ENCODE measurements around the gene SIX1.

DNA sequence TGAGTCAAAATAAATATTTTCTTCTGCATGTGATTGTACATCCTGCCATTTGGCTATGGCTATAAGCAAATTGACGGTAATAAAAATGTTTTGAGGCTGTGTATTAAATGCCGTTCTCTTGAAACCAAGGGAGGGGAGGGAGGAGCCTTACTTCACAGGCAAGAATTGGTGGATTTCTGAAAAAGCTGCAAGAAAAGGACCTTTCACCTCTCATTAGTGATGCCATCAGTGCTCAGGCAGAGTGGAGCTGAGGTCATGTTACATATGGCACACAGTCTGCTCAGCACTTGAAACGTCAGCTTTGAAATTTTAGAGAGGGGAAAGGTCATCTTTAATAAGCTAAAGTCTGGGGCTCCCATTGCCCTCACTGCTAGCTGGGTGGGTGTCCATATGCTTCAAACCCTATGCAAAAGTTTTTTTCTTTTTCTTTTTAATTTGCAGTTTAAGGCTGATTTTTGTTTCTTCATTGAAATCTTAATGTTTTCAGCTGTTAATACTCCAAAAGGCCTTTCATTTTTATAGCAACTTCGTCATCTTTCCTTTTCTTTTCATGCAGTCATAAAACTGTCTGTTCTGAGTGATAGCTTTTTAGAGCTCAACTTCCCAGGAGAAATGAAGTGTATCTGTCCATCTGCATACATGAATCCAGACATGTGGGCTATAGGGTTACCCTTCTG lies 9.8 kb upstream of the SIX1 start:
- TF ChIP-seq, protein P1, sequence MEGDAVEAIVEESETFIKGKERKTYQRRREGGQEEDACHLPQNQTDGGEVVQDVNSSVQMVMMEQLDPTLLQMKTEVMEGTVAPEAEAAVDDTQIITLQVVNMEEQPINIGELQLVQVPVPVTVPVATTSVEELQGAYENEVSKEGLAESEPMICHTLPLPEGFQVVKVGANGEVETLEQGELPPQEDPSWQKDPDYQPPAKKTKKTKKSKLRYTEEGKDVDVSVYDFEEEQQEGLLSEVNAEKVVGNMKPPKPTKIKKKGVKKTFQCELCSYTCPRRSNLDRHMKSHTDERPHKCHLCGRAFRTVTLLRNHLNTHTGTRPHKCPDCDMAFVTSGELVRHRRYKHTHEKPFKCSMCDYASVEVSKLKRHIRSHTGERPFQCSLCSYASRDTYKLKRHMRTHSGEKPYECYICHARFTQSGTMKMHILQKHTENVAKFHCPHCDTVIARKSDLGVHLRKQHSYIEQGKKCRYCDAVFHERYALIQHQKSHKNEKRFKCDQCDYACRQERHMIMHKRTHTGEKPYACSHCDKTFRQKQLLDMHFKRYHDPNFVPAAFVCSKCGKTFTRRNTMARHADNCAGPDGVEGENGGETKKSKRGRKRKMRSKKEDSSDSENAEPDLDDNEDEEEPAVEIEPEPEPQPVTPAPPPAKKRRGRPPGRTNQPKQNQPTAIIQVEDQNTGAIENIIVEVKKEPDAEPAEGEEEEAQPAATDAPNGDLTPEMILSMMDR (IDR thresholded peaks at IDR 0.05) = no peak
- TF ChIP-seq POLR2A (IDR thresholded peaks at IDR 0.05) = no peak

All from vagina (tissue), 2 donors.